Nephron (organoid): Measurements from ENCODE around the gene FGF1.

Experiments used
- H3K27ac Mint-ChIP-seq, 3 experiments: 2 replicates each; pipeline ENCODE4 v1.8.0; 2020; ENCODE audit warnings: mixed read lengths in 3 of 3, mild to moderate bottlenecking in 2 of 3, moderate library complexity in 1 of 3
- H3K27me3 Mint-ChIP-seq: 2 replicates; pipeline ENCODE4 v1.8.0; 2021; ENCODE audit warnings: low read depth, mild to moderate bottlenecking, moderate library complexity, mixed read lengths
- H3K36me3 Mint-ChIP-seq: 2 replicates; pipeline ENCODE4 v1.8.0; 2020; ENCODE audit warnings: low read depth, mixed read lengths
- H3K4me1 Mint-ChIP-seq: 2 replicates; pipeline ENCODE4 v1.8.0; 2020; ENCODE audit warnings: mixed read lengths
- H3K4me3 Mint-ChIP-seq, 3 experiments: 2 replicates each; pipeline ENCODE4 v1.8.0; 2020; ENCODE audit warnings: mild to moderate bottlenecking in 3 of 3, mixed read lengths in 3 of 3, moderate library complexity in 2 of 3
- H3K9me3 Mint-ChIP-seq: 2 replicates; pipeline ENCODE4 v1.8.0; 2020; ENCODE audit warnings: mixed read lengths
- CTCF ChIP-seq, 3 experiments: fragments of 200-600 bp; sonication (generic); IDR thresholded peaks; one replicate each; pipeline ENCODE4 v1.5.0; 2021; ENCODE audit warnings: antibody characterized with exemption in 3 of 3; ENCODE audit not compliant: unreplicated experiment in 3 of 3

The FGF1 gene

GRCh38 chr5:142685418-142686209, at the start of gene FGF1:
TSS of gene FGF1 (minus strand) at chr5:142686090. CDS start at chr5:142614127, 71,963 bp downstream.
- Mint-ChIP-seq H3K27ac (peak within 1 kb of the TSS; percentile 65 to 74 (median 72)), H3K27me3 (peaks cover 18% of the 10 kb centered on the region), H3K4me1 (peaks cover 43% of the 10 kb centered on the region), H3K36me3 (no peaks in the 10 kb centered on the region), H3K4me3 (no peak within 1 kb of the TSS), H3K9me3 (no peaks in the 10 kb centered on the region)
- TF ChIP-seq CTCF (IDR thresholded peaks at IDR 0.05; ENCODE audit: unreplicated experiment in 3 of 3), result no peak

GRCh38 chr5:142727735-142728047, 41.8 kb upstream of the FGF1 start:
- TF ChIP-seq CTCF (IDR thresholded peaks at IDR 0.05; ENCODE audit: unreplicated experiment in 3 of 3), result no peak
- Mint-ChIP-seq H3K9me3 (no peaks in the 10 kb centered on the region), H3K36me3 (no peaks in the 10 kb centered on the region), H3K27me3 (peaks cover 4% of the 10 kb centered on the region), H3K4me1 (peaks cover 9% of the 10 kb centered on the region), H3K4me3 (no peak overlapping the region), H3K27ac (no peak overlapping the region)

- H3K4me1 Mint-ChIP-seq, result peaks cover 13% of the 10 kb centered on the region
- peaks cover 4% of the 10 kb centered on the region for H3K27me3 Mint-ChIP-seq
- no peaks in the 10 kb centered on the region for H3K9me3 Mint-ChIP-seq
- H3K4me3 Mint-ChIP-seq, result no peak overlapping the region
- no peaks in the 10 kb centered on the region for H3K36me3 Mint-ChIP-seq
- peak overlapping the region in 2 of 3 experiments; percentile 6 to 34 for H3K27ac Mint-ChIP-seq
- no peak for TF ChIP-seq CTCF (IDR thresholded peaks at IDR 0.05; ENCODE audit: unreplicated experiment in 3 of 3)
These were observed 40.4 kb upstream of the FGF1 start for GRCh38 chr5:142726188-142726731.

- Mint-ChIP-seq H3K36me3 (no peaks in the 10 kb centered on the region), H3K4me1 (peaks cover 13% of the 10 kb centered on the region), H3K27ac (no peak overlapping the region), H3K27me3 (no peaks in the 10 kb centered on the region), H3K9me3 (no peaks in the 10 kb centered on the region), H3K4me3 (no peak overlapping the region)
- no peak for TF ChIP-seq CTCF (IDR thresholded peaks at IDR 0.05; ENCODE audit: unreplicated experiment in 3 of 3)
These were observed 39.6 kb upstream of the FGF1 start for GRCh38 chr5:142725231-142726187.

GRCh38 chr5:142724821-142725220, 38.9 kb upstream of the FGF1 start:
- Mint-ChIP-seq H3K4me3 (no peak overlapping the region), H3K27ac (no peak overlapping the region), H3K36me3 (no peaks in the 10 kb centered on the region), H3K27me3 (no peaks in the 10 kb centered on the region), H3K9me3 (no peaks in the 10 kb centered on the region), H3K4me1 (peaks cover 13% of the 10 kb centered on the region)
- no peak for TF ChIP-seq CTCF (IDR thresholded peaks at IDR 0.05; ENCODE audit: unreplicated experiment in 3 of 3)
